ENCODE data around the gene SMARCB1.

The SMARCB1 gene

GRCh38 chr22:23786752-23787599 lies at the start of gene SMARCB1:
Gene SMARCB1 (plus strand): TSS chr22:23786966. CDS start chr22:23787170, 204 bp downstream.
- DNase-seq (ENCODE audit: low read depth in 2 of 2): peak; percentile 82 to 85

- DNase-seq (ENCODE audit: low read depth in 2 of 2): no peak
These were observed 49.1 kb upstream of the SMARCB1 start for GRCh38 chr22:23737696-23738095.

GRCh38 chr22:23742505-23743264 lies 44.1 kb upstream of the SMARCB1 start:
- DNase-seq (ENCODE audit: low read depth in 2 of 2): no peak

- DNase-seq (ENCODE audit: low read depth in 2 of 2): no peak
These were observed 43.5 kb upstream of the SMARCB1 start for GRCh38 chr22:23743303-23743705.

- no peak for DNase-seq (ENCODE audit: low read depth in 2 of 2)
These were observed 42.8 kb upstream of the SMARCB1 start for GRCh38 chr22:23744001-23744400.

- no peak for DNase-seq (ENCODE audit: low read depth in 2 of 2)
These were observed 42.3 kb upstream of the SMARCB1 start for GRCh38 chr22:23744485-23744884.

GRCh38 chr22:23745791-23746190 lies 41.0 kb upstream of the SMARCB1 start:
- no peak for DNase-seq (ENCODE audit: low read depth in 2 of 2)

GRCh38 chr22:23749841-23750301 lies 36.9 kb upstream of the SMARCB1 start:
- no peak for DNase-seq (ENCODE audit: low read depth in 2 of 2)

GRCh38 chr22:23750367-23750713 lies 36.4 kb upstream of the SMARCB1 start:
- no peak for DNase-seq (ENCODE audit: low read depth in 2 of 2)

- peak; percentile 65 to 69 for DNase-seq (ENCODE audit: low read depth in 2 of 2)
These were observed 35.9 kb upstream of the SMARCB1 start, which contains the start of gene ZNF70 for GRCh38 chr22:23750714-23751440. Gene ZNF70 (minus strand): TSS chr22:23751112. CDS start chr22:23745140, 5,972 bp downstream.

GRCh38 chr22:23751441-23751996 lies 35.2 kb upstream of the SMARCB1 start:
- DNase-seq (ENCODE audit: low read depth in 2 of 2): no peak

GRCh38 chr22:23752090-23752691 lies 34.6 kb upstream of the SMARCB1 start:
- no peak for DNase-seq (ENCODE audit: low read depth in 2 of 2)

GRCh38 chr22:23752750-23753149 lies 34.0 kb upstream of the SMARCB1 start:
- DNase-seq (ENCODE audit: low read depth in 2 of 2): no peak

GRCh38 chr22:23753385-23753784 lies 33.4 kb upstream of the SMARCB1 start:
- no peak for DNase-seq (ENCODE audit: low read depth in 2 of 2)

GRCh38 chr22:23754220-23754919 lies 32.4 kb upstream of the SMARCB1 start, which contains the start of gene VPREB3:
Gene VPREB3 (minus strand): TSS chr22:23754425. CDS start chr22:23754363, 62 bp downstream.
- DNase-seq (ENCODE audit: low read depth in 2 of 2): no peak

- DNase-seq (ENCODE audit: low read depth in 2 of 2): no peak
These were observed 31.7 kb upstream of the SMARCB1 start for GRCh38 chr22:23754980-23755636.

- DNase-seq (ENCODE audit: low read depth in 2 of 2): no peak
These were observed 31.1 kb upstream of the SMARCB1 start for GRCh38 chr22:23755711-23756110.

- DNase-seq (ENCODE audit: low read depth in 2 of 2): no peak
These were observed 29.9 kb upstream of the SMARCB1 start for GRCh38 chr22:23756891-23757290.

- DNase-seq (ENCODE audit: low read depth in 2 of 2): no peak
These were observed 27.2 kb upstream of the SMARCB1 start for GRCh38 chr22:23759566-23759965.

GRCh38 chr22:23760056-23760455 lies 26.7 kb upstream of the SMARCB1 start:
- no peak for DNase-seq (ENCODE audit: low read depth in 2 of 2)

Measured in stimulated activated CD4-positive, alpha-beta T cell treated with anti-CD3 and anti-CD28 coated beads, Interleukin-12 subunit alpha, Interleukin-12 subunit beta, amount 100 ng/mL, for 24 hours (primary cell).